ENCODE data around the gene FNDC5. TPM values are rescaled to one million over a fixed set of nuclear protein-coding genes. Genes with fewer than 3 reads are reported as not detected.

Gene FNDC5
- total and polyA plus RNA-seq, 2 experiments from 2014 or later = 1.0 to 1.7 TPM

- ATAC-seq = no peak
These were observed 10.6 kb upstream of the FNDC5 start for GRCh38 chr1:32881291-32881690.

More at GRCh38 chr1:32881291-32881690, 10.6 kb upstream of the FNDC5 start:
- Mint-ChIP-seq H3K27me3 (ENCODE audit: insufficient read depth, low read depth, poor library complexity) (peaks cover 21% of the 10 kb centered on the region), H3K36me3 (ENCODE audit: low read depth) (no peaks in the 10 kb centered on the region; the same call in 2 of the 3 replicates), H3K9me3 (no peaks in the 10 kb centered on the region), H3K4me3 (no peak overlapping the region), H3K4me1 (peaks cover 34% of the 10 kb centered on the region), H3K27ac (no peak overlapping the region)
- Histone ChIP-seq H3K4me2 (no peak overlapping the region), H3K27me3 (ENCODE audit: insufficient read depth) (peaks cover 20% of the 10 kb centered on the region), H3F3A (replicated peaks; ENCODE audit: low read depth) (no peaks in the 10 kb centered on the region), H4K20me1 (replicated peaks; ENCODE audit: insufficient read depth) (peaks cover 6% of the 10 kb centered on the region; the same call in 1 of the 2 replicates), H3K9me2 (ENCODE audit: insufficient read depth) (no peaks in the 10 kb centered on the region), H3K4me3 (no peak overlapping the region), H3K4me1 (ENCODE audit: insufficient read depth) (peaks cover 21% of the 10 kb centered on the region), H3K36me3 (ENCODE audit: insufficient read depth) (no peaks in the 10 kb centered on the region), H3K79me2 (replicated peaks; ENCODE audit: insufficient read depth) (no peaks in the 10 kb centered on the region), H3K27ac (ENCODE audit: low read depth) (no peak overlapping the region), H2AFZ (no peak overlapping the region)
- no peak for DNase-seq (ENCODE audit: low spot score)
- TF ChIP-seq, protein P1, sequence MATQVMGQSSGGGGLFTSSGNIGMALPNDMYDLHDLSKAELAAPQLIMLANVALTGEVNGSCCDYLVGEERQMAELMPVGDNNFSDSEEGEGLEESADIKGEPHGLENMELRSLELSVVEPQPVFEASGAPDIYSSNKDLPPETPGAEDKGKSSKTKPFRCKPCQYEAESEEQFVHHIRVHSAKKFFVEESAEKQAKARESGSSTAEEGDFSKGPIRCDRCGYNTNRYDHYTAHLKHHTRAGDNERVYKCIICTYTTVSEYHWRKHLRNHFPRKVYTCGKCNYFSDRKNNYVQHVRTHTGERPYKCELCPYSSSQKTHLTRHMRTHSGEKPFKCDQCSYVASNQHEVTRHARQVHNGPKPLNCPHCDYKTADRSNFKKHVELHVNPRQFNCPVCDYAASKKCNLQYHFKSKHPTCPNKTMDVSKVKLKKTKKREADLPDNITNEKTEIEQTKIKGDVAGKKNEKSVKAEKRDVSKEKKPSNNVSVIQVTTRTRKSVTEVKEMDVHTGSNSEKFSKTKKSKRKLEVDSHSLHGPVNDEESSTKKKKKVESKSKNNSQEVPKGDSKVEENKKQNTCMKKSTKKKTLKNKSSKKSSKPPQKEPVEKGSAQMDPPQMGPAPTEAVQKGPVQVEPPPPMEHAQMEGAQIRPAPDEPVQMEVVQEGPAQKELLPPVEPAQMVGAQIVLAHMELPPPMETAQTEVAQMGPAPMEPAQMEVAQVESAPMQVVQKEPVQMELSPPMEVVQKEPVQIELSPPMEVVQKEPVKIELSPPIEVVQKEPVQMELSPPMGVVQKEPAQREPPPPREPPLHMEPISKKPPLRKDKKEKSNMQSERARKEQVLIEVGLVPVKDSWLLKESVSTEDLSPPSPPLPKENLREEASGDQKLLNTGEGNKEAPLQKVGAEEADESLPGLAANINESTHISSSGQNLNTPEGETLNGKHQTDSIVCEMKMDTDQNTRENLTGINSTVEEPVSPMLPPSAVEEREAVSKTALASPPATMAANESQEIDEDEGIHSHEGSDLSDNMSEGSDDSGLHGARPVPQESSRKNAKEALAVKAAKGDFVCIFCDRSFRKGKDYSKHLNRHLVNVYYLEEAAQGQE (IDR thresholded peaks at IDR 0.05; ENCODE audit: unreplicated experiment) = no peak
- no peak for TF ChIP-seq NANOG (IDR thresholded peaks at IDR 0.05; ENCODE audit: borderline replicate concordance)
- no peak for TF ChIP-seq ZNF331 (CRISPR knock-in tag; IDR thresholded peaks at IDR 0.05; ENCODE audit: low read depth)
- no peak for TF ChIP-seq EZH2phosphoT487 (IDR thresholded peaks at IDR 0.05; ENCODE audit: unreplicated experiment)
- TF ChIP-seq STAT1 (IDR thresholded peaks at IDR 0.05; ENCODE audit: unreplicated experiment) = no peak
- TF ChIP-seq, protein P2, sequence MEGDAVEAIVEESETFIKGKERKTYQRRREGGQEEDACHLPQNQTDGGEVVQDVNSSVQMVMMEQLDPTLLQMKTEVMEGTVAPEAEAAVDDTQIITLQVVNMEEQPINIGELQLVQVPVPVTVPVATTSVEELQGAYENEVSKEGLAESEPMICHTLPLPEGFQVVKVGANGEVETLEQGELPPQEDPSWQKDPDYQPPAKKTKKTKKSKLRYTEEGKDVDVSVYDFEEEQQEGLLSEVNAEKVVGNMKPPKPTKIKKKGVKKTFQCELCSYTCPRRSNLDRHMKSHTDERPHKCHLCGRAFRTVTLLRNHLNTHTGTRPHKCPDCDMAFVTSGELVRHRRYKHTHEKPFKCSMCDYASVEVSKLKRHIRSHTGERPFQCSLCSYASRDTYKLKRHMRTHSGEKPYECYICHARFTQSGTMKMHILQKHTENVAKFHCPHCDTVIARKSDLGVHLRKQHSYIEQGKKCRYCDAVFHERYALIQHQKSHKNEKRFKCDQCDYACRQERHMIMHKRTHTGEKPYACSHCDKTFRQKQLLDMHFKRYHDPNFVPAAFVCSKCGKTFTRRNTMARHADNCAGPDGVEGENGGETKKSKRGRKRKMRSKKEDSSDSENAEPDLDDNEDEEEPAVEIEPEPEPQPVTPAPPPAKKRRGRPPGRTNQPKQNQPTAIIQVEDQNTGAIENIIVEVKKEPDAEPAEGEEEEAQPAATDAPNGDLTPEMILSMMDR (conservative IDR thresholded peaks at IDR 0.05; ENCODE audit: low read depth in 2 of 2) = no peak
- no peak for TF ChIP-seq EZH2 (IDR thresholded peaks at IDR 0.05; ENCODE audit: low read depth, unreplicated experiment)
- TF ChIP-seq ZNF114 (CRISPR knock-in tag; IDR thresholded peaks at IDR 0.05) = no peak
- TF ChIP-seq POLR2AphosphoS5 (IDR thresholded peaks at IDR 0.05; ENCODE audit: low read depth) = no peak
- TF ChIP-seq, protein P3, sequence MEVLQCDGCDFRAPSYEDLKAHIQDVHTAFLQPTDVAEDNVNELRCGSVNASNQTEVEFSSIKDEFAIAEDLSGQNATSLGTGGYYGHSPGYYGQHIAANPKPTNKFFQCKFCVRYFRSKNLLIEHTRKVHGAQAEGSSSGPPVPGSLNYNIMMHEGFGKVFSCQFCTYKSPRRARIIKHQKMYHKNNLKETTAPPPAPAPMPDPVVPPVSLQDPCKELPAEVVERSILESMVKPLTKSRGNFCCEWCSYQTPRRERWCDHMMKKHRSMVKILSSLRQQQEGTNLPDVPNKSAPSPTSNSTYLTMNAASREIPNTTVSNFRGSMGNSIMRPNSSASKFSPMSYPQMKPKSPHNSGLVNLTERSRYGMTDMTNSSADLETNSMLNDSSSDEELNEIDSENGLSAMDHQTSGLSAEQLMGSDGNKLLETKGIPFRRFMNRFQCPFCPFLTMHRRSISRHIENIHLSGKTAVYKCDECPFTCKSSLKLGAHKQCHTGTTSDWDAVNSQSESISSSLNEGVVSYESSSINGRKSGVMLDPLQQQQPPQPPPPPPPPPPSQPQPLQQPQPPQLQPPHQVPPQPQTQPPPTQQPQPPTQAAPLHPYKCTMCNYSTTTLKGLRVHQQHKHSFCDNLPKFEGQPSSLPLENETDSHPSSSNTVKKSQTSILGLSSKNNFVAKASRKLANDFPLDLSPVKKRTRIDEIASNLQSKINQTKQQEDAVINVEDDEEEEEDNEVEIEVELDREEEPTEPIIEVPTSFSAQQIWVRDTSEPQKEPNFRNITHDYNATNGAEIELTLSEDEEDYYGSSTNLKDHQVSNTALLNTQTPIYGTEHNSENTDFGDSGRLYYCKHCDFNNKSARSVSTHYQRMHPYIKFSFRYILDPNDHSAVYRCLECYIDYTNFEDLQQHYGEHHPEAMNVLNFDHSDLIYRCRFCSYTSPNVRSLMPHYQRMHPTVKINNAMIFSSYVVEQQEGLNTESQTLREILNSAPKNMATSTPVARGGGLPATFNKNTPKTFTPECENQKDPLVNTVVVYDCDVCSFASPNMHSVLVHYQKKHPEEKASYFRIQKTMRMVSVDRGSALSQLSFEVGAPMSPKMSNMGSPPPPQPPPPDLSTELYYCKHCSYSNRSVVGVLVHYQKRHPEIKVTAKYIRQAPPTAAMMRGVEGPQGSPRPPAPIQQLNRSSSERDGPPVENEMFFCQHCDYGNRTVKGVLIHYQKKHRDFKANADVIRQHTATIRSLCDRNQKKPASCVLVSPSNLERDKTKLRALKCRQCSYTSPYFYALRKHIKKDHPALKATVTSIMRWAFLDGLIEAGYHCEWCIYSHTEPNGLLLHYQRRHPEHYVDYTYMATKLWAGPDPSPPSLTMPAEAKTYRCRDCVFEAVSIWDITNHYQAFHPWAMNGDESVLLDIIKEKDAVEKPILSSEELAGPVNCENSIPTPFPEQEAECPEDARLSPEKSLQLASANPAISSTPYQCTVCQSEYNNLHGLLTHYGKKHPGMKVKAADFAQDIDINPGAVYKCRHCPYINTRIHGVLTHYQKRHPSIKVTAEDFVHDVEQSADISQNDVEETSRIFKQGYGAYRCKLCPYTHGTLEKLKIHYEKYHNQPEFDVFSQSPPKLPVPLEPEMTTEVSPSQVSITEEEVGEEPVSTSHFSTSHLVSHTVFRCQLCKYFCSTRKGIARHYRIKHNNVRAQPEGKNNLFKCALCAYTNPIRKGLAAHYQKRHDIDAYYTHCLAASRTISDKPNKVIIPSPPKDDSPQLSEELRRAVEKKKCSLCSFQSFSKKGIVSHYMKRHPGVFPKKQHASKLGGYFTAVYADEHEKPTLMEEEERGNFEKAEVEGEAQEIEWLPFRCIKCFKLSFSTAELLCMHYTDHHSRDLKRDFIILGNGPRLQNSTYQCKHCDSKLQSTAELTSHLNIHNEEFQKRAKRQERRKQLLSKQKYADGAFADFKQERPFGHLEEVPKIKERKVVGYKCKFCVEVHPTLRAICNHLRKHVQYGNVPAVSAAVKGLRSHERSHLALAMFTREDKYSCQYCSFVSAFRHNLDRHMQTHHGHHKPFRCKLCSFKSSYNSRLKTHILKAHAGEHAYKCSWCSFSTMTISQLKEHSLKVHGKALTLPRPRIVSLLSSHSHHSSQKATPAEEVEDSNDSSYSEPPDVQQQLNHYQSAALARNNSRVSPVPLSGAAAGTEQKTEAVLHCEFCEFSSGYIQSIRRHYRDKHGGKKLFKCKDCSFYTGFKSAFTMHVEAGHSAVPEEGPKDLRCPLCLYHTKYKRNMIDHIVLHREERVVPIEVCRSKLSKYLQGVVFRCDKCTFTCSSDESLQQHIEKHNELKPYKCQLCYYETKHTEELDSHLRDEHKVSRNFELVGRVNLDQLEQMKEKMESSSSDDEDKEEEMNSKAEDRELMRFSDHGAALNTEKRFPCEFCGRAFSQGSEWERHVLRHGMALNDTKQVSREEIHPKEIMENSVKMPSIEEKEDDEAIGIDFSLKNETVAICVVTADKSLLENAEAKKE (CRISPR knock-in tag; IDR thresholded peaks at IDR 0.05) = no peak
- no peak for TF ChIP-seq JUNB (IDR thresholded peaks at IDR 0.05; ENCODE audit: unreplicated experiment)
- TF ChIP-seq CREB1 (CRISPR knock-in tag; IDR thresholded peaks at IDR 0.05; ENCODE audit: low read depth) = no peak

Data from GM23338 (cell line).